ENCODE measurements around the gene HS2ST1.

DNA sequence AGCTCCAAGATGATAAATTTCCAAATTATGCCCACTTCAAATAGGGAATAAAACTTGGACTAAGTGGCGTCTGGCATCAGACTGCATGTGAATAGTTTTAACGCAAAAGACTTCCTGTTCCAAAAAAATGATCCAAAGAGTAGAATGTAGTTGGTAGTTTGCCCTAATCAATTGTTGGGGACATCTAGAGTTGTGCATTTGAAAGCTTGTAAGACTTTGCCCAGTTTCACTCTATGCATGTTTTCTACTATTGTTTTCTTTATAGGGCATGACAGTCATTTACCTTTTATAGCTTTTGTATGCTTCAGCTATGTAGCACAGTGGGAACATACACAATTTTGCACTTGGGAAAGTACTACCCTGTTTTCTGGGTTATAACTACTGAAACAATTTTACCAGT, 86.0 kb downstream of the HS2ST1 start:
- TF ChIP-seq CTCF (IDR thresholded peaks at IDR 0.05) (no peak), POLR2AphosphoS5 (IDR thresholded peaks at IDR 0.05) (no peak), EP300 (IDR thresholded peaks at IDR 0.05) (no peak), POLR2A (IDR thresholded peaks at IDR 0.05) (no peak)
